Cardiac muscle cell (in vitro differentiated cells and primary cell): ENCODE measurements around the gene SIRPA. TPM values are rescaled to one million over a fixed set of nuclear protein-coding genes. Genes with fewer than 3 reads are reported as not detected.

Experiments
- DNase-seq, 2 donors: peaks; one replicate each; pipeline versions ENCODE4 v3.0.0 to v3.0.0-alpha.2; 2010 to 2017; ENCODE audit warnings: low read depth in 1 of 2, low spot score in 1 of 2
- H3K27ac ChIP-seq: fragments of 200-600 bp; sonication (generic); 2 replicates; pipeline ENCODE4 v1.5.1; 2016
- H3K27me3 ChIP-seq: fragments of 200-600 bp; sonication (generic); 2 replicates; pipeline ENCODE4 v1.6.0; 2016; ENCODE audit warnings: control low read depth
- H3K36me3 ChIP-seq: fragments of 200-600 bp; sonication (generic); 2 replicates; pipeline ENCODE4 v1.5.1; 2016; ENCODE audit warnings: control low read depth
- H3K4me1 ChIP-seq: fragments of 200-600 bp; sonication (generic); 2 replicates; pipeline ENCODE4 v1.8.1; 2017; ENCODE audit warnings: low read depth, mild to moderate bottlenecking, mixed run types
- H3K4me3 ChIP-seq: fragments of 200-600 bp; sonication (generic); 2 replicates; pipeline ENCODE4 v1.5.1; 2016; ENCODE audit warnings: mild to moderate bottlenecking
- H3K9me3 ChIP-seq: fragments of 200-600 bp; sonication (generic); 2 replicates; pipeline ENCODE4 v1.5.1; 2017; ENCODE audit warnings: low read depth, mild to moderate bottlenecking, control low read depth
- polyA plus RNA-seq: library from polyadenylated mRNA; unstranded; fragments of >200 nt; fragmentation: Nextera tagmentation; extraction: Ambion mirVana; gene quantifications from 2 replicates; pipeline ENCODE4 v1.2.1, GENCODE V29; 2016
- total RNA-seq: library from RNA; depleted of rRNA; stranded (reverse); fragments of >200 nt; gene quantifications from 2 replicates; pipeline ENCODE4 v1.2.3, GENCODE V29; 2016
- TF ChIP-seq, protein P1 (sequence below): IDR thresholded peaks from 2 replicates; pipeline ENCODE4 v1.5.1; 2012; ENCODE audit warnings: low read depth, mild to moderate bottlenecking, low read length

The SIRPA gene
- total and polyA plus RNA-seq, 2 experiments from 2014 or later = 42.9 to 43.0 TPM

DNA sequence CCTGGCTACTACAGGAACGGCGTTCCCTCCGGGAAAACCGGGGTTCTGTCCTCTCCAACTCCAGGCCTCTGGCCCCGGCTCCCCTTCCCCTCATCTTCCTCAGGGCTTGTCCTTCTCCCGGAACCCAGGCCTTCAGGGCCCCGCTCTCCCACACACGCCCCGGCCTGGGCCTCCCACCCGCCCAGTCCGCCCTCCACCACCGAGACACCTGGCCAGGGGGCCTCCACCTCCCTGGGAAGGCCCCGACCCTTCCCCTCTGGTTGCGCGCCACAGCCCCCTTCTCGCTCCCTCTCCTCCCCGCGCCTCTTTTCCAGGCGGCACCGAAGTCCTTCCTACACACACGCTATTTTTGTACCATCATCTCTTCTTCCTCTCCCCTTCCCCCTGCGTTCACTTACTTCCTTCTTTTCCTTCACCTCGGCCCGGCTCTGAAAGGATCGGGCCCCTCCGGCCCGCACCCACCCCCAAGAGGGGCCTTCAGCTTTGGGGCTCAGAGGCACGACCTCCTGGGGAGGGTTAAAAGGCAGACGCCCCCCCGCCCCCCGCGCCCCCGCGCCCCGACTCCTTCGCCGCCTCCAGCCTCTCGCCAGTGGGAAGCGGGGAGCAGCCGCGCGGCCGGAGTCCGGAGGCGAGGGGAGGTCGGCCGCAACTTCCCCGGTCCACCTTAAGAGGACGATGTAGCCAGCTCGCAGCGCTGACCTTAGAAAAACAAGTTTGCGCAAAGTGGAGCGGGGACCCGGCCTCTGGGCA, 1.3 kb upstream of the SIRPA start:
- H3K9me3 ChIP-seq = no peaks in the 10 kb centered on the region
- TF ChIP-seq, protein P1, sequence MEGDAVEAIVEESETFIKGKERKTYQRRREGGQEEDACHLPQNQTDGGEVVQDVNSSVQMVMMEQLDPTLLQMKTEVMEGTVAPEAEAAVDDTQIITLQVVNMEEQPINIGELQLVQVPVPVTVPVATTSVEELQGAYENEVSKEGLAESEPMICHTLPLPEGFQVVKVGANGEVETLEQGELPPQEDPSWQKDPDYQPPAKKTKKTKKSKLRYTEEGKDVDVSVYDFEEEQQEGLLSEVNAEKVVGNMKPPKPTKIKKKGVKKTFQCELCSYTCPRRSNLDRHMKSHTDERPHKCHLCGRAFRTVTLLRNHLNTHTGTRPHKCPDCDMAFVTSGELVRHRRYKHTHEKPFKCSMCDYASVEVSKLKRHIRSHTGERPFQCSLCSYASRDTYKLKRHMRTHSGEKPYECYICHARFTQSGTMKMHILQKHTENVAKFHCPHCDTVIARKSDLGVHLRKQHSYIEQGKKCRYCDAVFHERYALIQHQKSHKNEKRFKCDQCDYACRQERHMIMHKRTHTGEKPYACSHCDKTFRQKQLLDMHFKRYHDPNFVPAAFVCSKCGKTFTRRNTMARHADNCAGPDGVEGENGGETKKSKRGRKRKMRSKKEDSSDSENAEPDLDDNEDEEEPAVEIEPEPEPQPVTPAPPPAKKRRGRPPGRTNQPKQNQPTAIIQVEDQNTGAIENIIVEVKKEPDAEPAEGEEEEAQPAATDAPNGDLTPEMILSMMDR = no peak
- peaks cover 27% of the 10 kb centered on the region for H3K4me1 ChIP-seq
- H3K4me3 ChIP-seq = peak overlapping the region; percentile 70
- H3K27ac ChIP-seq = peak overlapping the region; percentile 93
- peak in 1 of 2 donors; percentile 31 for DNase-seq
- no peaks in the 10 kb centered on the region for H3K27me3 ChIP-seq
- H3K36me3 ChIP-seq = no peaks in the 10 kb centered on the region

DNA sequence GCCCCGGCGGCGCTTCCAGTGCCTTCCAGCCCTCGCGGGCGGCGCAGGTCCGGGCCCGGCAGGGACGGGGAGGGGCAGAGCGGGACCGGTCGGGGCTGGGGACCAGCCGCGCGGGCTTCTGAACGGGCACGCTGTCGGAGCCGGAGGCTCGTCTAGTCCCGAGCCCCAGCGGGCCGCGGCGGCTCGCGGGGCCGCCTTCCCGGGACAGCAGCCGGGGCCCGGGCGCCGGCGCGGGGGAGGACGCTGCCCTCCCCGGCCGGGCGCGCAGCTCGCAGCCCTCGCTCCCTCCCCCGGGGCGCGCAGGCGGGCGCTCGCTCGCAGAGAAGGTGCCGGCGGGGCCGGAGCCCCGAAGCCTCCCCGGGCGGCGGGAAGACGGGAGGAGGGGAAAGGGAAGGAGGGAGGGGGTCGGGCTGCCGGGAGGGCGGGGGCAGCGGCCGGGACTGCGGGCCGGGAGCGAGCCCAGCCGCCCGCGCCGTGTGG, 696 bp upstream of the SIRPA start:
- Histone ChIP-seq H3K27me3 (no peaks in the 10 kb centered on the region), H3K4me3 (peak overlapping the region; percentile 70), H3K27ac (peak overlapping the region; percentile 93), H3K9me3 (no peaks in the 10 kb centered on the region), H3K4me1 (peaks cover 33% of the 10 kb centered on the region), H3K36me3 (no peaks in the 10 kb centered on the region)
- TF ChIP-seq, protein P1 = no peak
- DNase-seq = peak; percentile 82 to 83

DNA sequence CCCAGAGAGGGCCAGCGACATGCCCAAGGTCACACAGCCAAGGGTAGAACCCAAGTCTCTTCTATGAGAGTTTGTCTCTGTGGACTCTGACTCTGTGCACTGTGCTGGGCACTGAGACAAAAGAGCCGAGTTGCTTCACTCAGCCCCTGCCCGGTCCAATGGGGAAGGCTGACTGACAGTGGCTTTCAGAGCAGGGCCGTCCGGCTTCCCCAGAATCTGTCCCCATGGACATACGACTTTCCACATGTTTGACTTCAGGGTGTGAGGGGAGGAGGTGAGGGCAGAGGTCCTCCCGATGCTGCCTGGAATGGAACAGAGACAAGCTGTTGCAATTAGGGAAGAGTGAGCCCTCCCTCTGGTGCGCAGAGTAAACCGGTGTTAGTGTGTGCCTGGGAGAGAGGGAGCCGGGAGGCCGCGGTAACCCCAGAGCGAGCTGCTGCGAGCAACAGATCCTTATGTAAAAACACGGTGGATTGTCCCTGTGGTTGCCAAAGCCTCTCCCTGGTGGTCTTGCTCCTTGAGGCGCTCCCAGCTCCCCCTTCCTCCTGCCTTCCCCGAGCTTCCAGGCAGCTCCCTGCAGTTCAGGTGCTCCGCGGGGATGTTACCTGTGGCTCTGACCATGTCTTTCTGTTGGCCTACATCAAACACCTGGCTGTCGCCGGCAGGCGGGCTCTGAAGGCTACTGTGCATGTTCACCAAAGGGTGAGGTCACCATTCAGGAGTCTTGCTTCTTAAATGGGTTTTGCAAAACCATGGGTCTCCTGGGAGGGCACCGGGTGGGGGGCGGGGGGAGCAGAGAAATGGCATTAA, 672 bp downstream of the SIRPA start:
- peaks cover 35% of the 10 kb centered on the region for H3K4me1 ChIP-seq
- no peaks in the 10 kb centered on the region for H3K9me3 ChIP-seq
- no peaks in the 10 kb centered on the region for H3K27me3 ChIP-seq
- peak overlapping the region; percentile 70 for H3K4me3 ChIP-seq
- TF ChIP-seq, protein P1 = no peak
- H3K36me3 ChIP-seq = no peaks in the 10 kb centered on the region
- peak in 1 of 2 donors; percentile 39 for DNase-seq
- peak overlapping the region; percentile 93 for H3K27ac ChIP-seq

DNA sequence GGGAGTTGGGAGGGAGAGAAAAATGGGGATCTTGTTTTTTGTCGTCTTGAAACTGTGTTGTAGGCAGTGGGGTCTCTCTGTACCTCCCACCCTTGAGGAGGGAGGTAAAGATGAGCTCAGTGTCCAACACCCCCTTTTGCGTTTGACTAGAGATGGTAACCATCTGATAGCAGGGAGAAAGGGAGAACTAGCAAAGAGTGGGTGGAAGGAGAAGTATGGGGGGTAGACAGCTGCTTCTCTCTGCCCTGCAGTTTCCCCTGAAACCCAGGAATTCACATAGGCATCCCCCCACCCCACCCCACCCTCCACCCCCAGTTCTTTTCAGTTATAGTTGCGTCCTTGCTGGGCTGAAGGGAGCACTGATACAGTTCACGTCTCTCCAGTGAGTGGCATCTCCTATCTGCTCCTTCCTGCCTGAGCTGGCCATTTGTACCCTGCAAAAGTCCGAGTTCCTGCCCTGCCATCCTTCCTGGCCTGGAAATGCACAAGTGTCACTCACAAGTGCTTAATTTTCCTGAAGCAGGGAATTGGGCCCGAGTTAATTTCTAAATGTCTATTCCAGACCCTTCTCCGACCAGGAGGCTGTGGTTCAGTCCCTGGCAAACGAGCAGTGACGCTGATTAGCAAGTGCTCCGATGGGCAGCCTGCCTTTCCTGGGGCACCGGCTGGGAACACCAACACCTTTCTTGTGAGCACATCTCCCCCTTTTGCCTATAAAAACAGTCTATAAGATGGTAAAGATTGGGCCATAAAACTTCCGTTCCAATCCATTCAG, 1.5 kb downstream of the SIRPA start:
- H3K27me3 ChIP-seq = no peaks in the 10 kb centered on the region
- H3K27ac ChIP-seq = no peak overlapping the region
- TF ChIP-seq, protein P1 = no peak
- peaks cover 35% of the 10 kb centered on the region for H3K4me1 ChIP-seq
- no peak for DNase-seq
- no peaks in the 10 kb centered on the region for H3K9me3 ChIP-seq
- peak overlapping the region; percentile 70 for H3K4me3 ChIP-seq
- H3K36me3 ChIP-seq = no peaks in the 10 kb centered on the region

DNA sequence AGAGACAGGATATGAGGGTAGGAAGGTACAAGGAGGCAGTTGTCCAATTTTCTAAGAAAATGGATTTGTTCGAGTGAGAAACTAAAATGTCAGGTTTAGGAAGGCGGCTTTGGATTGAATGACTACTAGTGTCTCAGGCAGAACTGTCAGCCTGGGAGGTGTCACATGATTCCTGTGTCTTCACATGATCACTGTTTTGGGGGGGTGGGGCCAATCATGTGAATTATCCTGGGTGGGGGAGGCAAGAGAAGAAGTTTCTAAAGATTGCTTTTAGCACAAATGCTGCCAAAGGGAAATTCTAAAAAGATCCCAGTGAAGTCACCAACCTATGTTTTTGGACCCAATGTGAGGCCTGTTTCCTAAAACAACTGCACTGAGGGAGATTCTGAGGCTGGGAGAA, 2.3 kb downstream of the SIRPA start:
- DNase-seq = peak in 1 of 2 donors; percentile 24
- TF ChIP-seq, protein P1 = no peak
- Histone ChIP-seq H3K36me3 (no peaks in the 10 kb centered on the region), H3K4me1 (peaks cover 35% of the 10 kb centered on the region), H3K27me3 (no peaks in the 10 kb centered on the region), H3K27ac (no peak overlapping the region), H3K9me3 (no peaks in the 10 kb centered on the region), H3K4me3 (no peak overlapping the region)
